Body of pancreas (tissue), 4 donors: ENCODE measurements around the gene SRRT. TPM values are rescaled to one million over a fixed set of nuclear protein-coding genes. Genes with fewer than 3 reads are reported as not detected.

ENCODE experiments used
- ATAC-seq: fragments of 150-250 bp; one replicate; pipeline ENCODE4 v1.9.1; 2016
- DNase-seq, 4 donors: peaks; one replicate each; pipeline ENCODE4 v3.0.0-alpha.2; 2019
- H3K27ac ChIP-seq, 4 donors: fragments of 200-600 bp; sonication (generic); 1 replicate in 3 of 4; 2 replicates in 1 of 4; pipeline versions ENCODE4 v1.5.1 to v1.6.1; 2016 to 2019; ENCODE audit warnings: mild to moderate bottlenecking in 1 of 4, mixed read lengths in 1 of 4, moderate library complexity in 1 of 4
- H3K27me3 ChIP-seq, 2 donors: fragments of 200-600 bp; sonication (generic); one replicate each; pipeline ENCODE4 v1.6.0; 2016; ENCODE audit warnings: mild to moderate bottlenecking in 1 of 2
- H3K36me3 ChIP-seq, 2 donors: fragments of 200-600 bp; sonication (generic); replicated peaks in 1 of 2; 2 replicates each; pipeline ENCODE4 v1.5.1; 2016; ENCODE audit warnings: low read depth in 2 of 2; ENCODE audit not compliant: insufficient read depth in 1 of 2
- H3K4me1 ChIP-seq: fragments of 200-600 bp; sonication (generic); one replicate; pipeline ENCODE4 v1.6.0; 2016
- H3K4me3 ChIP-seq, 2 donors: fragments of 200-600 bp; sonication (generic); 1 replicate in 1 of 2; 2 replicates in 1 of 2; pipeline ENCODE4 v1.5.1; 2016 to 2019
- H3K9me3 ChIP-seq, 3 donors: fragments of 200-600 bp; sonication (generic); 1 replicate in 2 of 3; 2 replicates in 1 of 3; pipeline ENCODE4 v1.5.1; 2016
- POLR2A ChIP-seq, 3 donors: fragments of 450-650 bp; IDR thresholded peaks; one replicate each; pipeline ENCODE4 v1.6.1; 2016; ENCODE audit warnings: antibody characterized with exemption in 3 of 3, mild to moderate bottlenecking in 2 of 3
- WGBS, 2 donors: methylation state at CpG; one replicate each; pipeline ENCODE4 v1.1.5; 2017; 5-methylcytosine and 5-hydroxymethylcytosine counted together
- intact Hi-C: fragments of 100-400 bp; cut with DNase I; formaldehyde crosslinking; loops from one replicate; pipeline ENCODE4 v1.15.1; 2023
- total RNA-seq, 2 donors: library from RNA; depleted of rRNA; stranded (reverse); fragments of >200 nt; gene quantifications; one replicate each; pipeline ENCODE4 v1.1.0, GENCODE V29; 2016
- TF ChIP-seq, protein P1 (sequence below), 7 experiments: fragments of 450-650 bp in 4 of 7; fragments of 200-600 bp in 3 of 7; sonication (generic) in 3 of 7; IDR thresholded peaks; one replicate each; pipeline ENCODE4 v1.5.1; 2016 to 2019; ENCODE audit warnings: antibody characterized with exemption in 7 of 7

The SRRT gene
- total RNA-seq, 2 donors from 2014 or later, result 54.7 to 60.7 TPM

DNA sequence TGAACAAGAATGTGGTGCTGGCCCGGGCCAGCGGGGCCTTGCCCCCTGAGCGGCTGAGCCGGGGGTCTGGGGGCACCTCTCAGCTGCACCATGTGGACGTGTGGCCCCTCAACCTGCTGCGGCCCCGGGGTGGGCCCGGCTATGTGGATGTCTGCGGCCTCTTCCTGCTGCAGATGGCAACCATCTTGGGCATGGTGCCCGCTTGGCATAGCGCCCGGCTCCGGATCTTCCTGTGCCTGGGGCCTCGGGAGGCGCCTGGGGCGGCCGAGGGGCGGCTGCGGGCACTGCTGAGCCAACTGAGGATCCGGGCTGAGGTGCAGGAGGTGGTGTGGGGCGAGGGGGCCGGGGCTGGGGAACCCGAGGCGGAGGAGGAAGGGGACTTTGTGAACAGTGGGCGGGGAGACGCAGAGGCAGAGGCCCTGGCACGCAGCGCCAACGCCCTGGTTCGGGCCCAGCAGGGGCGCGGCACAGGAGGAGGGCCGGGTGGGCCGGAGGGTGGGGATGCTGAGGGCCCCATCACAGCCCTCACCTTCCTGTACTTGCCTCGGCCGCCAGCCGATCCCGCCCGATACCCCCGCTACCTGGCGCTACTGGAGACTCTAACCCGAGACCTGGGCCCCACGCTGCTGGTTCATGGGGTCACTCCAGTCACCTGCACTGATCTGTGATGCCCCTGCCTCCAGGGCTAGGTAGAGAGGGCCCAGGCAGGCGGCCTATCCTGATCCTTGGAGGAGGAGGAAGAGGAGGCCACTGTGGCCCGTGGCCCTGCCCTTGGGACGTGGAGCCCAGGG is 8.8 kb upstream of the SRRT start:
- H3K27me3 ChIP-seq, result no peaks in the 10 kb centered on the region
- H3K36me3 ChIP-seq, result no peaks in the 10 kb centered on the region
- H3K9me3 ChIP-seq, result no peaks in the 10 kb centered on the region
- DNase-seq (peak; percentile 69 to 88 (median 81)), ATAC-seq (no peak)
- 54 to 63% methylated on average over 26 to 44 of the region's 46 CpGs for WGBS, 2 donors
- no peak overlapping the region for H3K4me3 ChIP-seq
- intact Hi-C loops, result no loop called here
- no peak for TF ChIP-seq POLR2A (IDR thresholded peaks at IDR 0.05)
- TF ChIP-seq, protein P1, sequence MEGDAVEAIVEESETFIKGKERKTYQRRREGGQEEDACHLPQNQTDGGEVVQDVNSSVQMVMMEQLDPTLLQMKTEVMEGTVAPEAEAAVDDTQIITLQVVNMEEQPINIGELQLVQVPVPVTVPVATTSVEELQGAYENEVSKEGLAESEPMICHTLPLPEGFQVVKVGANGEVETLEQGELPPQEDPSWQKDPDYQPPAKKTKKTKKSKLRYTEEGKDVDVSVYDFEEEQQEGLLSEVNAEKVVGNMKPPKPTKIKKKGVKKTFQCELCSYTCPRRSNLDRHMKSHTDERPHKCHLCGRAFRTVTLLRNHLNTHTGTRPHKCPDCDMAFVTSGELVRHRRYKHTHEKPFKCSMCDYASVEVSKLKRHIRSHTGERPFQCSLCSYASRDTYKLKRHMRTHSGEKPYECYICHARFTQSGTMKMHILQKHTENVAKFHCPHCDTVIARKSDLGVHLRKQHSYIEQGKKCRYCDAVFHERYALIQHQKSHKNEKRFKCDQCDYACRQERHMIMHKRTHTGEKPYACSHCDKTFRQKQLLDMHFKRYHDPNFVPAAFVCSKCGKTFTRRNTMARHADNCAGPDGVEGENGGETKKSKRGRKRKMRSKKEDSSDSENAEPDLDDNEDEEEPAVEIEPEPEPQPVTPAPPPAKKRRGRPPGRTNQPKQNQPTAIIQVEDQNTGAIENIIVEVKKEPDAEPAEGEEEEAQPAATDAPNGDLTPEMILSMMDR (IDR thresholded peaks at IDR 0.05), result no peak
- H3K27ac ChIP-seq, result peak overlapping the region; percentile 92 to 96 (median 94)
- H3K4me1 ChIP-seq, result peaks cover 41% of the 10 kb centered on the region

DNA sequence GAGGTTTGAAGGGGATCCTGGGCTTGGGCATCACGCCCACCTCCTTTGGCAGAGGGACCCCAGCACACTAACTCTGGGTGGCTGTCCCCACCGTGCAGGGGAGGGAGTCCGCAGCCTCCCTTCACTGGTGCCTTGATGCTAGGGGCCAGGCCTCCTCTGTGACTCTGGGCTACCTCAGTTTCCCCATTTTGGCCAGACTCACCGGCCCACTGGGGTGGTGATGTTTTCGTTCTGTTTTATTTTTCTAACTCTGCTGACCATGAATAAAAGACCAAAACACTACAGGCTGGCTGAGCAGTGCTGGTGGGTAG is 8.2 kb upstream of the SRRT start:
- Histone ChIP-seq H3K4me3 (peak overlapping the region in 1 of 2 donors; percentile 60), H3K36me3 (peaks cover 0 to 3% of the 10 kb centered on the region in 2 donors), H3K27me3 (no peaks in the 10 kb centered on the region), H3K9me3 (no peaks in the 10 kb centered on the region), H3K27ac (peak overlapping the region; percentile 92 to 96 (median 94)), H3K4me1 (peaks cover 41% of the 10 kb centered on the region)
- intact Hi-C loops, result no loop called here
- ATAC-seq (no peak), DNase-seq (no peak)
- TF ChIP-seq, protein P1 (IDR thresholded peaks at IDR 0.05), result no peak
- TF ChIP-seq POLR2A (IDR thresholded peaks at IDR 0.05), result no peak
- 41 to 46% methylated on average over 2 to 4 of the region's 5 CpGs for WGBS, 2 donors

DNA sequence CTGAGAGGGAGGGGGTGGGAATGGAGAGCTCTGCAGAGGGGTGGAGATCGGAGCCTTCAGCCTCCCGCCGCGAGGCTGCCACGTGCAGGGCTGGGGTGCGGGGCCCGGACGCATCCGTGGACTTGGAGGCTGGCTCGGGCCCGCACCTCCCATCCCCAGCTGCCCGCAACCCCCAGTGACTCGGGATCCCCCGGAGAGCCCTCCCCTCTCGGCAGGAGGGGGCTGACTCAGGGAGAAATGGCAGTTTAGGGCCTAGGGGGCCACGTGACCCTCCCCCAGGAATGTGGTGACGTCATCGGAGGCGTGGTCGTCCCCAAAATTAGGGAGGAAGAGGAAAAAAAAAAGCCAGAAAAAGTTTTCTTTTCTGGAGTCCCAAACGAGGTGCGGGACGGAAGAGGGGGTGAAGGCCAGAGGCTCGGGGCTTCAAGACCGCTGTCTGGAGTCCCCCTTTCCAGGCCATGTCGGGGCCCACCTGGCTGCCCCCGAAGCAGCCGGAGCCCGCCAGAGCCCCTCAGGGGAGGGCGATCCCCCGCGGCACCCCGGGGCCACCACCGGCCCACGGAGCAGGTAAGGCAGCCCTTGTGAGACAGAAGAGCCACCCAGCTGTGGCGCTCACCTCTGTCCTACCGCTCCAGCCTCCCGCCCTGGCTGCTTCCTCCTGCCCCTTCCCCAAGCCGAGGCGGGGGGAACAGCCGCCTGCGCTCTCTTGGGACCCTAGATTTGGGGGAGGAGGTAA is 7.7 kb upstream of the SRRT start, which contains the start of gene TRIP6:
TSS of gene TRIP6 (plus strand) at position 348 of the 736 bp plus-strand sequence. CDS start at position 459, 111 bp downstream.
- TF ChIP-seq, protein P1 (IDR thresholded peaks at IDR 0.05), result no peak
- peak; percentile 20 to 67 (median 55) for TF ChIP-seq POLR2A (IDR thresholded peaks at IDR 0.05)
- no peaks in the 10 kb centered on the region for H3K27me3 ChIP-seq
- ATAC-seq, result peak; percentile 72
- peaks cover 41% of the 10 kb centered on the region for H3K4me1 ChIP-seq
- H3K4me3 ChIP-seq, result peak within 1 kb of the TSS; percentile 60 to 69
- peak within 1 kb of the TSS; percentile 92 to 96 (median 94) for H3K27ac ChIP-seq
- H3K36me3 ChIP-seq, result peaks cover 0 to 4% of the 10 kb centered on the region in 2 donors
- WGBS, 2 donors, result 1 to 3% methylated on average over 32 to 36 of the region's 42 CpGs
- intact Hi-C loops, result no loop called here
- H3K9me3 ChIP-seq, result no peaks in the 10 kb centered on the region
- peak; percentile 82 to 86 (median 85) for DNase-seq

DNA sequence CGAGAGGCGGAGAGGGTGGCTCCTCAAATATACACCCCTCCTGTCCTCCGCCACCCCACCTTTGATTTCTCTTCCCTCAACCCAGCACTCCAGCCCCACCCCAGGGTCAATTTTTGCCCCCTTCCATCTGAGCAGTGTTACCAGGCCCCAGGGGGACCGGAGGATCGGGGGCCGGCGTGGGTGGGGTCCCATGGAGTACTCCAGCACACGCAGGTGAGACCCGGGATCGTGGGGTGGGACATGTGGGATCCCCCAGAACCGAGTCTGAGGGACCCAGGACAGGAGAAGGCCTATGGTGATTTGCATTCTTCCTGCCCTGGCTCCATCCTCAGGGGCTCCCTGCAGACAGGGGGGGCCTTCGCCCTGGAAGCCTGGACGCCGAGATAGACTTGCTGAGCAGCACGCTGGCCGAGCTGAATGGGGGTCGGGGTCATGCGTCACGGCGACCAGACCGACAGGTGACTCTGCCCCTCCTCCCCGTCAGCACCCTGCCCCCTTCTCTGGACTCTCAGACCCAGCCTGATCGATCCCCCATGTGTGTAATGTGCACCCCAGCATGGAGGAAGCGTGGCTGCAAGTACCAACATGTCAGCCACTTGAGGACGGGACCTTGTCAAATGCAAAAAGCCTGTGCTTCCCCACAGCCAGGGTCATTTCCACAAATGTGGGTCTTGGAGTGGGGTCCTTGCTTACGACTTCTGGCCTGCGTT is 7.0 kb upstream of the SRRT start:
- DNase-seq (peak in 2 of 4 donors; percentile 42 to 44), ATAC-seq (peak; percentile 16)
- peak overlapping the region; percentile 92 to 96 (median 94) for H3K27ac ChIP-seq
- WGBS, 2 donors, result 17 to 22% methylated on average over 10 to 27 of the region's 27 CpGs
- intact Hi-C loops, result no loop called here
- peaks cover 0 to 8% of the 10 kb centered on the region in 2 donors for H3K36me3 ChIP-seq
- no peaks in the 10 kb centered on the region for H3K27me3 ChIP-seq
- peaks cover 41% of the 10 kb centered on the region for H3K4me1 ChIP-seq
- no peaks in the 10 kb centered on the region for H3K9me3 ChIP-seq
- peak overlapping the region; percentile 60 to 69 for H3K4me3 ChIP-seq
- TF ChIP-seq, protein P1 (IDR thresholded peaks at IDR 0.05), result no peak
- TF ChIP-seq POLR2A (IDR thresholded peaks at IDR 0.05), result no peak
